ENCODE measurements around the gene CLCN7. TPM values are rescaled to one million over a fixed set of nuclear protein-coding genes. Genes with fewer than 3 reads are reported as not detected.

Gene CLCN7
- total and polyA plus RNA-seq, 8 donors, result 8.7 to 489 (median 55.1) TPM

- Histone ChIP-seq H3K4me1 (no peaks in the 10 kb centered on the region), H3K36me3 (peaks cover 33 to 90% (median 89%) of the 10 kb centered on the region in 4 donors), H3K27me3 (no peaks in the 10 kb centered on the region), H3K4me3 (no peak overlapping the region), H3K9me3 (no peaks in the 10 kb centered on the region), H3K27ac (no peak overlapping the region)
- DNase-seq, result no peak
- WGBS, 5 donors, result 78 to 88% (median 82%) methylated on average over 10 of the region's 10 CpGs
- intact Hi-C loops (cut with DNase I; ENCODE audit: low total_unique reads), result no loop called here
- no peak for TF ChIP-seq POLR2AphosphoS5 (IDR thresholded peaks at IDR 0.05)
- TF ChIP-seq EP300 (IDR thresholded peaks at IDR 0.05), result no peak
- no peak for TF ChIP-seq POLR2A (IDR thresholded peaks at IDR 0.05)
- TF ChIP-seq, protein P1, sequence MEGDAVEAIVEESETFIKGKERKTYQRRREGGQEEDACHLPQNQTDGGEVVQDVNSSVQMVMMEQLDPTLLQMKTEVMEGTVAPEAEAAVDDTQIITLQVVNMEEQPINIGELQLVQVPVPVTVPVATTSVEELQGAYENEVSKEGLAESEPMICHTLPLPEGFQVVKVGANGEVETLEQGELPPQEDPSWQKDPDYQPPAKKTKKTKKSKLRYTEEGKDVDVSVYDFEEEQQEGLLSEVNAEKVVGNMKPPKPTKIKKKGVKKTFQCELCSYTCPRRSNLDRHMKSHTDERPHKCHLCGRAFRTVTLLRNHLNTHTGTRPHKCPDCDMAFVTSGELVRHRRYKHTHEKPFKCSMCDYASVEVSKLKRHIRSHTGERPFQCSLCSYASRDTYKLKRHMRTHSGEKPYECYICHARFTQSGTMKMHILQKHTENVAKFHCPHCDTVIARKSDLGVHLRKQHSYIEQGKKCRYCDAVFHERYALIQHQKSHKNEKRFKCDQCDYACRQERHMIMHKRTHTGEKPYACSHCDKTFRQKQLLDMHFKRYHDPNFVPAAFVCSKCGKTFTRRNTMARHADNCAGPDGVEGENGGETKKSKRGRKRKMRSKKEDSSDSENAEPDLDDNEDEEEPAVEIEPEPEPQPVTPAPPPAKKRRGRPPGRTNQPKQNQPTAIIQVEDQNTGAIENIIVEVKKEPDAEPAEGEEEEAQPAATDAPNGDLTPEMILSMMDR (IDR thresholded peaks at IDR 0.05), result no peak
These were observed 14.9 kb downstream of the CLCN7 start for GRCh38 chr16:1459967-1460366.

- no peaks in the 10 kb centered on the region for H3K27me3 ChIP-seq
- no peak overlapping the region for H3K4me3 ChIP-seq
- intact Hi-C loops (cut with DNase I; ENCODE audit: low total_unique reads), result no loop called here
- 62 to 82% (median 79%) methylated on average over 13 to 14 of the region's 14 CpGs for WGBS, 5 donors
- TF ChIP-seq POLR2AphosphoS5 (IDR thresholded peaks at IDR 0.05) (no peak), POLR2A (IDR thresholded peaks at IDR 0.05) (no peak), EP300 (IDR thresholded peaks at IDR 0.05) (no peak)
- TF ChIP-seq, protein P1 (IDR thresholded peaks at IDR 0.05), result no peak
- no peaks in the 10 kb centered on the region for H3K9me3 ChIP-seq
- peaks cover 42 to 90% (median 89%) of the 10 kb centered on the region in 4 donors for H3K36me3 ChIP-seq
- no peaks in the 10 kb centered on the region for H3K4me1 ChIP-seq
- no peak overlapping the region for H3K27ac ChIP-seq
- DNase-seq, result no peak
These were observed 15.9 kb downstream of the CLCN7 start for GRCh38 chr16:1458977-1459341.

GRCh38 chr16:1458336-1458976, 16.4 kb downstream of the CLCN7 start:
- Histone ChIP-seq H3K9me3 (no peaks in the 10 kb centered on the region), H3K4me3 (no peak overlapping the region), H3K4me1 (no peaks in the 10 kb centered on the region), H3K27ac (no peak overlapping the region), H3K36me3 (peaks cover 47 to 90% (median 89%) of the 10 kb centered on the region in 4 donors), H3K27me3 (no peaks in the 10 kb centered on the region)
- WGBS, 5 donors, result 90 to 96% (median 93%) methylated on average over 17 to 26 of the region's 26 CpGs
- intact Hi-C loops (cut with DNase I; ENCODE audit: low total_unique reads), result no loop called here
- DNase-seq, result no peak
- TF ChIP-seq POLR2A (IDR thresholded peaks at IDR 0.05), result no peak
- no peak for TF ChIP-seq POLR2AphosphoS5 (IDR thresholded peaks at IDR 0.05)
- TF ChIP-seq, protein P1 (IDR thresholded peaks at IDR 0.05), result no peak
- TF ChIP-seq EP300 (IDR thresholded peaks at IDR 0.05), result no peak

- 86 to 91% (median 91%) methylated on average over 20 to 42 of the region's 42 CpGs for WGBS, 5 donors
- H3K4me3 ChIP-seq, result no peak overlapping the region
- no peak for TF ChIP-seq POLR2A (IDR thresholded peaks at IDR 0.05)
- TF ChIP-seq, protein P1 (IDR thresholded peaks at IDR 0.05), result no peak
- TF ChIP-seq EP300 (IDR thresholded peaks at IDR 0.05), result no peak
- TF ChIP-seq POLR2AphosphoS5 (IDR thresholded peaks at IDR 0.05), result no peak
- no peak for DNase-seq
- H3K27me3 ChIP-seq, result no peaks in the 10 kb centered on the region
- no peak overlapping the region for H3K27ac ChIP-seq
- peaks cover 54 to 90% (median 90%) of the 10 kb centered on the region in 4 donors for H3K36me3 ChIP-seq
- no peaks in the 10 kb centered on the region for H3K9me3 ChIP-seq
- intact Hi-C loops (cut with DNase I; ENCODE audit: low total_unique reads), result no loop called here
- H3K4me1 ChIP-seq, result no peaks in the 10 kb centered on the region
These were observed 17.2 kb downstream of the CLCN7 start for GRCh38 chr16:1457489-1458245.

Data from stomach (tissue), 9 donors.